IgD-negative memory B cell (primary cell): ENCODE data around the gene SUN5. TPM values are rescaled to one million over a fixed set of nuclear protein-coding genes. Genes with fewer than 3 reads are reported as not detected.
"Not testable (repeated sequence)": the region's sequence is repeated elsewhere in the genome, so short reads cannot be mapped to it uniquely, and the experiment has no call there.

Experiments used
- H3K27ac Mint-ChIP-seq, 3 donors: one replicate each; pipeline ENCODE4 v1.8.0; 2020 to 2022; ENCODE audit warnings: mild to moderate bottlenecking in 3 of 3, mixed read lengths in 3 of 3, moderate library complexity in 1 of 3
- H3K27me3 Mint-ChIP-seq: one replicate; pipeline ENCODE4 v1.8.0; 2021; ENCODE audit warnings: mixed read lengths
- H3K36me3 Mint-ChIP-seq: one replicate; pipeline ENCODE4 v1.8.0; 2020; ENCODE audit warnings: mild to moderate bottlenecking, mixed read lengths
- H3K4me1 Mint-ChIP-seq, 3 donors: one replicate each; pipeline ENCODE4 v1.8.0; 2020 to 2022; ENCODE audit warnings: mixed read lengths in 3 of 3, mild to moderate bottlenecking in 1 of 3
- H3K4me3 Mint-ChIP-seq, 4 donors: one replicate each; pipeline ENCODE4 v1.8.0; 2020 to 2022; ENCODE audit warnings: mild to moderate bottlenecking in 4 of 4, mixed read lengths in 4 of 4, moderate library complexity in 3 of 4
- H3K9me3 Mint-ChIP-seq, 3 donors: one replicate each; pipeline ENCODE4 v1.8.0; 2020 to 2021; ENCODE audit warnings: mixed read lengths in 3 of 3, mild to moderate bottlenecking in 1 of 3
- polyA plus RNA-seq: library from polyadenylated mRNA; unstranded; fragments of 300-500 nt; fragmentation: Illumina TruSeq; gene quantifications from one replicate; pipeline ENCODE4 v1.2.3, GENCODE V29; 2021

The SUN5 gene
- polyA plus RNA-seq, 1 donor from 2014 or later: not detected

- Mint-ChIP-seq H3K9me3 (peaks cover 0 to 3% (median 0%) of the 10 kb centered on the region in 3 donors), H3K4me3 (no peak overlapping the region), H3K36me3 (no peaks in the 10 kb centered on the region), H3K27me3 (peaks cover 2% of the 10 kb centered on the region), H3K27ac (peak overlapping the region in 1 of 3 donors; percentile 5), H3K4me1 (no peaks in the 10 kb centered on the region)
Measured at GRCh38 chr20:32983459-32984112, 20.6 kb downstream of the SUN5 start.

GRCh38 chr20:32982617-32983458, 21.4 kb downstream of the SUN5 start:
- H3K4me3 Mint-ChIP-seq: no peak overlapping the region
- no peaks in the 10 kb centered on the region for H3K36me3 Mint-ChIP-seq
- H3K9me3 Mint-ChIP-seq: peaks cover 0 to 3% (median 0%) of the 10 kb centered on the region in 3 donors
- no peaks in the 10 kb centered on the region for H3K4me1 Mint-ChIP-seq
- no peak overlapping the region for H3K27ac Mint-ChIP-seq
- peaks cover 2% of the 10 kb centered on the region for H3K27me3 Mint-ChIP-seq

- H3K9me3 Mint-ChIP-seq: peaks cover 0 to 6% (median 0%) of the 10 kb centered on the region in 3 donors
- no peak overlapping the region for H3K27ac Mint-ChIP-seq
- H3K4me3 Mint-ChIP-seq: peak overlapping the region in 1 of 4 donors; percentile 32
- H3K27me3 Mint-ChIP-seq: no peaks in the 10 kb centered on the region
- H3K4me1 Mint-ChIP-seq: no peaks in the 10 kb centered on the region
- H3K36me3 Mint-ChIP-seq: no peaks in the 10 kb centered on the region
Measured at GRCh38 chr20:32980990-32981389, 23.2 kb downstream of the SUN5 start.

GRCh38 chr20:32980131-32980941, 23.9 kb downstream of the SUN5 start:
- no peaks in the 10 kb centered on the region for H3K36me3 Mint-ChIP-seq
- H3K4me1 Mint-ChIP-seq: no peaks in the 10 kb centered on the region
- H3K4me3 Mint-ChIP-seq: peak overlapping the region in 1 of 4 donors; percentile 32
- H3K27me3 Mint-ChIP-seq: no peaks in the 10 kb centered on the region
- no peak overlapping the region for H3K27ac Mint-ChIP-seq
- H3K9me3 Mint-ChIP-seq: peaks cover 0 to 6% (median 0%) of the 10 kb centered on the region in 3 donors

- H3K4me3 Mint-ChIP-seq: no peak overlapping the region
- no peaks in the 10 kb centered on the region for H3K27me3 Mint-ChIP-seq
- H3K36me3 Mint-ChIP-seq: no peaks in the 10 kb centered on the region
- peaks cover 0 to 6% (median 3%) of the 10 kb centered on the region in 3 donors for H3K4me1 Mint-ChIP-seq
- H3K9me3 Mint-ChIP-seq: peaks cover 0 to 3% (median 0%) of the 10 kb centered on the region in 3 donors
- H3K27ac Mint-ChIP-seq: peak overlapping the region in 1 of 3 donors; percentile 21
Measured at GRCh38 chr20:32979201-32979998, 24.8 kb downstream of the SUN5 start.

GRCh38 chr20:32978009-32978335, 26.3 kb downstream of the SUN5 start:
- peaks cover 4 to 15% (median 9%) of the 10 kb centered on the region in 3 donors for H3K4me1 Mint-ChIP-seq
- peaks cover 0 to 3% (median 2%) of the 10 kb centered on the region in 3 donors for H3K9me3 Mint-ChIP-seq
- no peaks in the 10 kb centered on the region for H3K36me3 Mint-ChIP-seq
- no peak overlapping the region for H3K4me3 Mint-ChIP-seq
- H3K27ac Mint-ChIP-seq: no peak overlapping the region
- no peaks in the 10 kb centered on the region for H3K27me3 Mint-ChIP-seq

GRCh38 chr20:32977281-32978008, 26.8 kb downstream of the SUN5 start:
- Mint-ChIP-seq H3K4me1 (peaks cover 4 to 20% (median 12%) of the 10 kb centered on the region in 3 donors), H3K27ac (no peak overlapping the region), H3K9me3 (peaks cover 0 to 3% (median 3%) of the 10 kb centered on the region in 3 donors), H3K4me3 (no peak overlapping the region), H3K36me3 (no peaks in the 10 kb centered on the region), H3K27me3 (no peaks in the 10 kb centered on the region)

- Mint-ChIP-seq H3K4me1 (peaks cover 4 to 20% (median 12%) of the 10 kb centered on the region in 3 donors), H3K27me3 (no peaks in the 10 kb centered on the region), H3K36me3 (no peaks in the 10 kb centered on the region), H3K27ac (peak overlapping the region in 1 of 3 donors; percentile 62), H3K4me3 (no peak overlapping the region), H3K9me3 (peaks cover 0 to 3% (median 3%) of the 10 kb centered on the region in 3 donors)
Measured at GRCh38 chr20:32976746-32977145, 27.5 kb downstream of the SUN5 start.

GRCh38 chr20:32975698-32976674, 28.2 kb downstream of the SUN5 start:
- Mint-ChIP-seq H3K27me3 (no peaks in the 10 kb centered on the region), H3K36me3 (no peaks in the 10 kb centered on the region), H3K9me3 (peaks cover 0 to 3% (median 3%) of the 10 kb centered on the region in 3 donors), H3K27ac (peak overlapping the region in 1 of 3 donors; percentile 62), H3K4me3 (no peak overlapping the region), H3K4me1 (peaks cover 4 to 21% (median 12%) of the 10 kb centered on the region in 3 donors)

GRCh38 chr20:32975121-32975520, 29.1 kb downstream of the SUN5 start:
- Mint-ChIP-seq H3K4me3 (peak overlapping the region in 1 of 4 donors; percentile 37), H3K27ac (peak overlapping the region; percentile 60 to 97 (median 81)), H3K4me1 (peaks cover 4 to 23% (median 15%) of the 10 kb centered on the region in 3 donors)
- not testable (repeated sequence) for H3K36me3 Mint-ChIP-seq, H3K9me3 Mint-ChIP-seq, H3K27me3 Mint-ChIP-seq

- H3K4me3 Mint-ChIP-seq: peak overlapping the region in 1 of 4 donors; percentile 54
Measured at GRCh38 chr20:32974204-32975064, 29.8 kb downstream of the SUN5 start.

More at GRCh38 chr20:32974204-32975064, 29.8 kb downstream of the SUN5 start:
- not testable (repeated sequence) for H3K9me3 Mint-ChIP-seq, H3K27me3 Mint-ChIP-seq, H3K36me3 Mint-ChIP-seq
- Mint-ChIP-seq H3K4me1 (peaks cover 4 to 26% (median 17%) of the 10 kb centered on the region in 3 donors), H3K27ac (peak overlapping the region; percentile 39 to 97 (median 81))
